ENCODE results near the gene CLDN9. TPM values are rescaled to one million over a fixed set of nuclear protein-coding genes. Genes with fewer than 3 reads are reported as not detected.
A peak's percentile ranks its signal among the peaks of the same experiment; 100 is the strongest.

Gene CLDN9
- total and polyA plus RNA-seq, 2 experiments from 2014 or later, result 0.09 TPM; not detected in 1

DNA sequence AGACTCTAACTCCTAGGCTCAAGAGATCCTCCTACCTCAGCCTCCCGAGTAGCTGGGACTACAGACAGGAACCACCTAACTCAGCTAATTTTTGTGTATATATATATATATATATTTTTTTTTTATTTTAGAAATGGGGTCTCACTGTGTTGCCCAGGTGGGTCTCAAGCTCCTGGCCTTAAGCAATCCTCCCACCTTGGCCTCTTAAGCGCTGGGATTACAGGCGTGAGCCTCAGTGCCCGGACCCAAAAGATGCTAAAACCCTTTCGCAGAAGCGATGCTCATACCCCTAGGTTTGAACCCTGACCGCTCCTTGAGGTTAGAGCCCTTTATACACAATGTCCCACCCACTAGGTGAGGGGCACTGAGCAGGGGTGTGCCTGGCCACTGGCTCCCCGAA is 2.2 kb upstream of the CLDN9 start:
- Histone ChIP-seq H3K4me3 (no peak overlapping the region), H2AFZ (no peak overlapping the region), H3K79me2 (ENCODE audit: insufficient read depth) (no peaks in the 10 kb centered on the region), H4K20me1 (ENCODE audit: insufficient read depth) (no peaks in the 10 kb centered on the region), H3K4me1 (ENCODE audit: insufficient read depth) (peaks cover 6% of the 10 kb centered on the region; the same call in 1 of the 2 replicates), H3K9ac (no peak overlapping the region), H3K27ac (no peak overlapping the region), H3K27me3 (replicated peaks; ENCODE audit: insufficient read depth) (peaks cover 13% of the 10 kb centered on the region; the same call in 1 of the 2 replicates), H3K36me3 (ENCODE audit: low read depth) (no peaks in the 10 kb centered on the region), H3K9me2 (ENCODE audit: insufficient read depth) (no peaks in the 10 kb centered on the region), H3K9me3 (ENCODE audit: low read depth) (no peaks in the 10 kb centered on the region), H3K4me2 (ENCODE audit: unreplicated experiment) (no peak overlapping the region), H3F3A (ENCODE audit: insufficient read depth) (no peaks in the 10 kb centered on the region)
- in situ Hi-C loops (cut with MboI), result no loop called here
- no peak for DNase-seq
- TF ChIP-seq EZH2phosphoT487 (IDR thresholded peaks at IDR 0.05; ENCODE audit: insufficient read depth, low read depth) (no peak), EZH2 (IDR thresholded peaks at IDR 0.05; ENCODE audit: insufficient read depth, poor library complexity, severe bottlenecking) (no peak)
- WGBS, 2 experiments (ENCODE audit: low coverage in 1 of 2, low lambda C conversion rate in 2 of 2, missing lambda C conversion rate in 2 of 2), result 85 to 88% methylated on average over 8 of the region's 8 CpGs

- Histone ChIP-seq H3K4me3 (no peak overlapping the region), H3K27me3 (replicated peaks; ENCODE audit: insufficient read depth) (peaks cover 13% of the 10 kb centered on the region; the same call in 1 of the 2 replicates), H2AFZ (no peak overlapping the region), H3K4me2 (ENCODE audit: unreplicated experiment) (no peak overlapping the region), H3K9me3 (ENCODE audit: low read depth) (no peaks in the 10 kb centered on the region), H4K20me1 (ENCODE audit: insufficient read depth) (no peaks in the 10 kb centered on the region), H3K9me2 (ENCODE audit: insufficient read depth) (no peaks in the 10 kb centered on the region), H3K9ac (no peak overlapping the region), H3K27ac (no peak overlapping the region), H3K4me1 (ENCODE audit: insufficient read depth) (peaks cover 6% of the 10 kb centered on the region; the same call in 1 of the 2 replicates), H3K79me2 (ENCODE audit: insufficient read depth) (no peaks in the 10 kb centered on the region), H3F3A (ENCODE audit: insufficient read depth) (no peaks in the 10 kb centered on the region), H3K36me3 (ENCODE audit: low read depth) (no peaks in the 10 kb centered on the region)
- no peak for DNase-seq
- in situ Hi-C loops (cut with MboI), result no loop called here
- TF ChIP-seq EZH2phosphoT487 (IDR thresholded peaks at IDR 0.05; ENCODE audit: insufficient read depth, low read depth), result no peak
- TF ChIP-seq EZH2 (IDR thresholded peaks at IDR 0.05; ENCODE audit: insufficient read depth, poor library complexity, severe bottlenecking), result peak; percentile 53
- 7 to 11% methylated on average over 17 to 19 of the region's 19 CpGs for WGBS, 2 experiments (ENCODE audit: low coverage in 1 of 2, low lambda C conversion rate in 2 of 2, missing lambda C conversion rate in 2 of 2)
These were observed 477 bp upstream of the CLDN9 start for GRCh38 chr16:3012246-3012645.

DNA sequence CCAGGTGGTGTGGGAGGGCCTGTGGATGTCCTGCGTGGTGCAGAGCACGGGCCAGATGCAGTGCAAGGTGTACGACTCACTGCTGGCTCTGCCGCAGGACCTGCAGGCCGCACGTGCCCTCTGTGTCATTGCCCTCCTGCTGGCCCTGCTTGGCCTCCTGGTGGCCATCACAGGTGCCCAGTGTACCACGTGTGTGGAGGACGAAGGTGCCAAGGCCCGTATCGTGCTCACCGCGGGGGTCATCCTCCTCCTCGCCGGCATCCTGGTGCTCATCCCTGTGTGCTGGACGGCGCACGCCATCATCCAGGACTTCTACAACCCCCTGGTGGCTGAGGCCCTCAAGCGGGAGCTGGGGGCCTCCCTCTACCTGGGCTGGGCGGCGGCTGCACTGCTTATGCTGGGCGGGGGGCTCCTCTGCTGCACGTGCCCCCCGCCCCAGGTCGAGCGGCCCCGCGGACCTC is 798 bp downstream of the CLDN9 start:
- peaks cover 6% of the 10 kb centered on the region; the same call in 1 of the 2 replicates for H3K4me1 ChIP-seq (ENCODE audit: insufficient read depth)
- H3K79me2 ChIP-seq (ENCODE audit: insufficient read depth), result no peaks in the 10 kb centered on the region
- H3K4me2 ChIP-seq (ENCODE audit: unreplicated experiment), result no peak overlapping the region
- no peaks in the 10 kb centered on the region for H3K36me3 ChIP-seq (ENCODE audit: low read depth)
- no peaks in the 10 kb centered on the region for H3K9me2 ChIP-seq (ENCODE audit: insufficient read depth)
- no peaks in the 10 kb centered on the region for H3K9me3 ChIP-seq (ENCODE audit: low read depth)
- no peak overlapping the region for H3K9ac ChIP-seq
- H4K20me1 ChIP-seq (ENCODE audit: insufficient read depth), result no peaks in the 10 kb centered on the region
- TF ChIP-seq EZH2phosphoT487 (IDR thresholded peaks at IDR 0.05; ENCODE audit: insufficient read depth, low read depth), result no peak
- H3K27me3 ChIP-seq (replicated peaks; ENCODE audit: insufficient read depth), result peaks cover 13% of the 10 kb centered on the region; the same call in 1 of the 2 replicates
- in situ Hi-C loops (cut with MboI), result no loop called here
- no peak overlapping the region for H3K27ac ChIP-seq
- H3F3A ChIP-seq (ENCODE audit: insufficient read depth), result no peaks in the 10 kb centered on the region
- DNase-seq, result no peak
- no peak overlapping the region for H3K4me3 ChIP-seq
- 28 to 29% methylated on average over 17 of the region's 27 CpGs for WGBS, 2 experiments (ENCODE audit: low coverage in 1 of 2, low lambda C conversion rate in 2 of 2, missing lambda C conversion rate in 2 of 2)
- no peak overlapping the region for H2AFZ ChIP-seq

GRCh38 chr16:3013998-3014690 is 1.4 kb downstream of the CLDN9 start:
- no peak for DNase-seq
- Histone ChIP-seq H4K20me1 (ENCODE audit: insufficient read depth) (no peaks in the 10 kb centered on the region), H3K27me3 (replicated peaks; ENCODE audit: insufficient read depth) (peaks cover 13% of the 10 kb centered on the region; the same call in 1 of the 2 replicates), H3K79me2 (ENCODE audit: insufficient read depth) (no peaks in the 10 kb centered on the region), H3K9me2 (ENCODE audit: insufficient read depth) (no peaks in the 10 kb centered on the region), H2AFZ (no peak overlapping the region), H3K9ac (no peak overlapping the region), H3F3A (ENCODE audit: insufficient read depth) (no peaks in the 10 kb centered on the region), H3K4me1 (ENCODE audit: insufficient read depth) (peaks cover 6% of the 10 kb centered on the region; the same call in 1 of the 2 replicates), H3K36me3 (ENCODE audit: low read depth) (no peaks in the 10 kb centered on the region), H3K9me3 (ENCODE audit: low read depth) (no peaks in the 10 kb centered on the region), H3K27ac (no peak overlapping the region), H3K4me2 (ENCODE audit: unreplicated experiment) (no peak overlapping the region), H3K4me3 (no peak overlapping the region)
- TF ChIP-seq EZH2phosphoT487 (IDR thresholded peaks at IDR 0.05; ENCODE audit: insufficient read depth, low read depth) (no peak), EZH2 (IDR thresholded peaks at IDR 0.05; ENCODE audit: insufficient read depth, poor library complexity, severe bottlenecking) (no peak)
- 41 to 43% methylated on average over 10 to 12 of the region's 12 CpGs for WGBS, 2 experiments (ENCODE audit: low coverage in 1 of 2, low lambda C conversion rate in 2 of 2, missing lambda C conversion rate in 2 of 2)
- in situ Hi-C loops (cut with MboI), result no loop called here

Data from GM23248 (cell line).